H1 (cell line): Measurements from ENCODE around the gene SPIRE1. TPM values are rescaled to one million over a fixed set of nuclear protein-coding genes. Genes with fewer than 3 reads are reported as not detected.
"Not testable (repeated sequence)": the region's sequence is repeated elsewhere in the genome, so short reads cannot be mapped to it uniquely, and the experiment has no call there.

ENCODE experiments used
- CTCF ChIA-PET: fragments of 300-600 bp; sonication (Branson Sonifier 250); formaldehyde crosslinking; loops from one replicate; lab custom pipeline; 2021; ENCODE audit not compliant: partially characterized antibody; lab: Charles Lee
- POLR2A ChIA-PET: fragments of 300-600 bp; sonication (Branson Sonifier 250); formaldehyde crosslinking; loops from one replicate; lab custom pipeline; 2021; ENCODE audit warnings: inconsistent platforms; ENCODE audit not compliant: partially characterized antibody; lab: Charles Lee
- DNase-seq, 2 experiments: peaks; one replicate each; pipeline versions ENCODE4 v3.0.0 to v3.0.0-alpha.2; 2010 to 2022; ENCODE audit warnings: low spot score in 2 of 2, low read depth in 1 of 2, mixed read lengths in 1 of 2
- FAIRE-seq: peaks from 2 replicates; lab custom pipeline; 2011; peaks lifted over from hg19 to GRCh38; lab: Jason Lieb, UNC
- H2AFZ ChIP-seq: 2 replicates; pipeline ENCODE4 v1.8.1; 2012; ENCODE audit warnings: low read length, inconsistent platforms
- H2AK5ac ChIP-seq: 2 replicates; pipeline ENCODE4 v1.6.1; 2013; ENCODE audit warnings: low read depth, low read length
- H2BK120ac ChIP-seq: replicated peaks from 2 replicates; pipeline ENCODE3; 2013; ENCODE audit warnings: low read depth, low read length, inconsistent platforms
- H2BK12ac ChIP-seq: 2 replicates; pipeline ENCODE4 v1.6.1; 2013; ENCODE audit warnings: low read depth, low read length
- H2BK15ac ChIP-seq: 2 replicates; pipeline ENCODE4 v1.6.1; 2013; ENCODE audit warnings: low read length
- H2BK20ac ChIP-seq: 2 replicates; pipeline ENCODE4 v1.6.1; 2013; ENCODE audit warnings: low read length
- H2BK5ac ChIP-seq: 2 replicates; pipeline ENCODE4 v1.6.1; 2013; ENCODE audit warnings: low read depth, low read length
- H3K14ac ChIP-seq: 2 replicates; pipeline ENCODE4 v1.6.1; 2013; ENCODE audit warnings: inconsistent platforms; ENCODE audit not compliant: insufficient read length
- H3K18ac ChIP-seq: 2 replicates; pipeline ENCODE4 v1.6.1; 2013; ENCODE audit warnings: low read length; ENCODE audit errors: extremely low read depth
- H3K23ac ChIP-seq: 2 replicates; pipeline ENCODE4 v1.6.1; 2013; ENCODE audit warnings: inconsistent platforms; ENCODE audit not compliant: insufficient read length
- H3K23me2 ChIP-seq: 2 replicates; pipeline ENCODE4 v1.6.1; 2013; ENCODE audit warnings: low read depth, low read length
- H3K27ac ChIP-seq: 2 replicates; pipeline ENCODE4 v1.6.1; 2011; ENCODE audit warnings: low read depth, low read length, inconsistent platforms
- H3K27me3 ChIP-seq, 4 experiments: replicated peaks in 1 of 4; 1 replicate in 1 of 4; 2 replicates in 3 of 4; pipeline versions ENCODE4 v1.6.1 to v1.8.1; 2011 to 2013; ENCODE audit warnings: low read length in 3 of 4, mild to moderate bottlenecking in 3 of 4, inconsistent platforms in 2 of 4, mixed read lengths in 2 of 4, moderate library complexity in 1 of 4; ENCODE audit not compliant: control insufficient read depth in 3 of 4, insufficient read depth in 3 of 4; ENCODE audit errors: extremely low read depth in 1 of 4
- H3K36me3 ChIP-seq, 4 experiments: 2 replicates each; pipeline versions ENCODE4 v1.6.1 to v1.8.1; 2011 to 2013; ENCODE audit warnings: mild to moderate bottlenecking in 4 of 4, low read length in 3 of 4, moderate library complexity in 2 of 4, control low read depth in 1 of 4, inconsistent platforms in 1 of 4; ENCODE audit not compliant: insufficient read depth in 4 of 4, control insufficient read depth in 2 of 4
- H3K4ac ChIP-seq: replicated peaks from 2 replicates; pipeline ENCODE3; 2013; ENCODE audit warnings: low read length, low read depth, mixed read lengths, inconsistent platforms; ENCODE audit not compliant: insufficient read length
- H3K4me1 ChIP-seq, 4 experiments: replicated peaks in 1 of 4; 1 replicate in 1 of 4; 2 replicates in 3 of 4; pipeline versions ENCODE4 v1.6.1 to v1.8.1; 2011 to 2013; ENCODE audit warnings: low read length in 3 of 4, inconsistent platforms in 2 of 4, mixed read lengths in 1 of 4; ENCODE audit not compliant: insufficient read depth in 4 of 4, control insufficient read depth in 3 of 4
- H3K4me2 ChIP-seq, 2 experiments: 2 replicates each; pipeline versions ENCODE4 v1.6.1 to v1.8.1; 2011 to 2013; ENCODE audit warnings: low read depth in 2 of 2, low read length in 2 of 2, control low read depth in 1 of 2, inconsistent platforms in 1 of 2, mild to moderate bottlenecking in 1 of 2; ENCODE audit not compliant: insufficient read depth in 1 of 2
- H3K4me3 ChIP-seq, 4 experiments: fragments of 200-600, 300-600 bp in 1 of 4; sonication (generic), shearing (Covaris generic), sonication (Bioruptor Twin) in 1 of 4; 2 replicates each; pipeline versions ENCODE4 v1.5.1 to v1.8.1; 2011 to 2016; ENCODE audit warnings: low read length in 4 of 4, low read depth in 3 of 4, control low read depth in 2 of 4, inconsistent platforms in 2 of 4, mild to moderate bottlenecking in 2 of 4, mixed read lengths in 1 of 4, moderate library complexity in 1 of 4; ENCODE audit not compliant: insufficient read depth in 2 of 4; ENCODE audit errors: extremely low read depth in 1 of 4
- H3K56ac ChIP-seq: replicated peaks from 2 replicates; pipeline ENCODE3; 2013; ENCODE audit warnings: low read depth, mild to moderate bottlenecking, mixed read lengths, low read length, inconsistent platforms; ENCODE audit not compliant: insufficient read length
- H3K79me1 ChIP-seq: 2 replicates; pipeline ENCODE4 v1.6.1; 2013; ENCODE audit warnings: low read depth, low read length, control low read depth
- H3K79me2 ChIP-seq, 2 experiments: 2 replicates each; pipeline versions ENCODE4 v1.6.1 to v1.8.1; 2012 to 2013; ENCODE audit warnings: low read length in 2 of 2, mild to moderate bottlenecking in 2 of 2, inconsistent platforms in 1 of 2; ENCODE audit not compliant: insufficient read depth in 2 of 2, control insufficient read depth in 1 of 2
- H3K9ac ChIP-seq, 4 experiments: replicated peaks in 1 of 4; 1 replicate in 1 of 4; 2 replicates in 3 of 4; pipeline versions ENCODE4 v1.6.1 to v1.8.1; 2011 to 2013; ENCODE audit warnings: low read depth in 3 of 4, low read length in 3 of 4, control low read depth in 2 of 4, mild to moderate bottlenecking in 2 of 4, moderate library complexity in 2 of 4, inconsistent platforms in 1 of 4; ENCODE audit errors: extremely low read depth in 1 of 4
- H3K9me3 ChIP-seq, 2 experiments: 2 replicates each; pipeline versions ENCODE4 v1.6.1 to v1.8.1; 2012 to 2013; ENCODE audit warnings: mild to moderate bottlenecking in 2 of 2, moderate library complexity in 2 of 2, control low read depth in 1 of 2, inconsistent platforms in 1 of 2, low read depth in 1 of 2, low read length in 1 of 2, mixed read lengths in 1 of 2; ENCODE audit not compliant: insufficient read depth in 2 of 2
- H4K20me1 ChIP-seq, 2 experiments: replicated peaks in 1 of 2; 2 replicates each; pipeline versions ENCODE3 to v1.8.1; 2011 to 2013; ENCODE audit warnings: inconsistent platforms in 2 of 2, low read length in 2 of 2, mild to moderate bottlenecking in 1 of 2; ENCODE audit not compliant: insufficient read depth in 2 of 2, control insufficient read depth in 1 of 2
- H4K5ac ChIP-seq: 2 replicates; pipeline ENCODE4 v1.6.1; 2013; ENCODE audit warnings: low read length, low read depth, mixed read lengths, inconsistent platforms; ENCODE audit not compliant: insufficient read length
- H4K8ac ChIP-seq: 2 replicates; pipeline ENCODE4 v1.8.0; 2013; ENCODE audit warnings: mild to moderate bottlenecking, moderate library complexity, low read length, inconsistent platforms; ENCODE audit not compliant: insufficient read depth; ENCODE audit errors: extremely low read depth
- H4K91ac ChIP-seq: replicated peaks from 2 replicates; pipeline ENCODE3; 2013; ENCODE audit warnings: low read length, mixed read lengths, inconsistent platforms; ENCODE audit not compliant: insufficient read length
- SIN3A ChIP-seq, 2 experiments: IDR thresholded peaks in 1 of 2; conservative IDR thresholded peaks in 1 of 2; 2 replicates each; pipeline ENCODE4 v1.6.1; 2011 to 2012; ENCODE audit warnings: low read length in 2 of 2, improper control_type of control experiment in 1 of 2, low read depth in 1 of 2, mild to moderate bottlenecking in 1 of 2
- WGBS, 2 experiments: shearing (Covaris generic) in 1 of 2; methylation state at CpG; one replicate each; pipeline versions ENCODE4 v1.1.6 to v1.1.7; 2013 to 2015; ENCODE audit warnings: low lambda C conversion rate in 2 of 2, mixed read lengths in 2 of 2, inconsistent platforms in 1 of 2, low coverage in 1 of 2, missing lambda C conversion rate in 1 of 2; ENCODE audit not compliant: insufficient replicate concordance in 2 of 2, insufficient coverage in 1 of 2, insufficient read length in 1 of 2; ENCODE audit errors: extremely low coverage in 1 of 2, missing lambda C conversion rate in 1 of 2; 5-methylcytosine and 5-hydroxymethylcytosine counted together
- polyA plus RNA-seq, 7 experiments: library from polyadenylated mRNA; depleted of rRNA in 3 of 7; stranded (reverse) in 5 of 7; unstranded in 2 of 7; fragments of >200 nt in 5 of 7; fragments of 200-250 nt in 2 of 7; gene quantifications; 1 replicate in 5 of 7; 2 replicates in 1 of 7; 4 replicates in 1 of 7; pipeline versions ENCODE4 v1.2.1 to v1.2.3, GENCODE V29; 2011 to 2013; ENCODE audit warnings: missing spikeins in 2 of 7, mixed read lengths in 2 of 7
- total RNA-seq: library from RNA; stranded (reverse); fragmentation: NEBNext Ultra II Directional; extraction: Animal tissue kit (Norgen Biotek cat#: 25700); gene quantifications from 2 replicates; pipeline ENCODE4 v1.2.1, GENCODE V29; 2021

Gene SPIRE1
- total and polyA plus RNA-seq, 2 of the 8 experiments (the other 6 are each of a cell fraction or from before 2014, with no cell fraction given): 6.0 to 21.5 TPM

- DNase-seq: no peak
- no peak overlapping the region for H2BK12ac ChIP-seq
- no peak overlapping the region for H3K14ac ChIP-seq
- no peaks in the 10 kb centered on the region for H3K79me1 ChIP-seq
- H3K4ac ChIP-seq: no peak overlapping the region
- no peaks in the 10 kb centered on the region for H3K4me1 ChIP-seq
- FAIRE-seq: peak; percentile 24
- no peak for TF ChIP-seq SIN3A (conservative IDR thresholded peaks at IDR 0.05 in 1 of 2, IDR thresholded peaks at IDR 0.05 in 1 of 2; ENCODE audit: low read depth in 1 of 2, low read length in 2 of 2)
- H3K4me3 ChIP-seq: peak overlapping the region in 1 of 4 experiments; percentile 3; a peak in 2 of 8 replicates
- H3K23ac ChIP-seq: no peak overlapping the region
- H4K5ac ChIP-seq: no peak overlapping the region
- H3K56ac ChIP-seq: no peak overlapping the region
- no peaks in the 10 kb centered on the region for H3K79me2 ChIP-seq
- no peak overlapping the region for H2BK5ac ChIP-seq
- H2BK20ac ChIP-seq: no peak overlapping the region
- no peak overlapping the region for H3K27ac ChIP-seq
- no peak overlapping the region for H3K18ac ChIP-seq
- no peak overlapping the region for H2AFZ ChIP-seq
- H3K9me3 ChIP-seq: peaks cover 7 to 8% of the 10 kb centered on the region in 2 experiments
- no peak overlapping the region for H3K4me2 ChIP-seq
- peaks cover 0 to 2% of the 10 kb centered on the region in 2 experiments for H4K20me1 ChIP-seq
- H3K23me2 ChIP-seq: no peaks in the 10 kb centered on the region
- H4K91ac ChIP-seq: no peak overlapping the region
- no peak overlapping the region for H3K9ac ChIP-seq
- H3K36me3 ChIP-seq: peaks cover 0 to 2% (median 0%) of the 10 kb centered on the region in 4 experiments; a peak in 1 of 8 replicates
- ChIA-PET CTCF (no interaction called here), POLR2A (no interaction called here)
- no peak overlapping the region for H2AK5ac ChIP-seq
- H2BK15ac ChIP-seq: no peak overlapping the region
- H4K8ac ChIP-seq: no peak overlapping the region
- H3K27me3 ChIP-seq: no peaks in the 10 kb centered on the region
- WGBS, 2 experiments: 78% methylated on average over 2 of the region's 2 CpGs; no CpG with 5 or more reads in 1 of the 2 experiments
- H2BK120ac ChIP-seq: no peak overlapping the region
Measured at GRCh38 chr18:12564378-12564777, 93.5 kb downstream of the SPIRE1 start.

- H3K4ac ChIP-seq, H2BK12ac ChIP-seq, FAIRE-seq, H4K8ac ChIP-seq, H4K5ac ChIP-seq, H3K4me1 ChIP-seq, POLR2A ChIA-PET, H3K9ac ChIP-seq, H3K23ac ChIP-seq, H2BK5ac ChIP-seq, H3K27ac ChIP-seq, H3K14ac ChIP-seq, H3K18ac ChIP-seq, H2BK15ac ChIP-seq, H3K23me2 ChIP-seq, H2BK20ac ChIP-seq, H4K91ac ChIP-seq, H2AFZ ChIP-seq, H3K79me1 ChIP-seq, DNase-seq, CTCF ChIA-PET, H4K20me1 ChIP-seq, H3K4me3 ChIP-seq, H3K79me2 ChIP-seq, H3K56ac ChIP-seq, H3K4me2 ChIP-seq, H3K27me3 ChIP-seq, H2BK120ac ChIP-seq, H2AK5ac ChIP-seq: not testable (repeated sequence)
- peaks cover 0 to 14% (median 0%) of the 10 kb centered on the region in 4 experiments; a peak in 2 of 8 replicates for H3K36me3 ChIP-seq
- 97% methylated on average over 6 of the region's 6 CpGs; no CpG with 5 or more reads in 1 of the 2 experiments for WGBS, 2 experiments
- peaks cover 24 to 36% of the 10 kb centered on the region in 2 experiments for H3K9me3 ChIP-seq
Measured at GRCh38 chr18:12560600-12560999, 97.3 kb downstream of the SPIRE1 start.
